ENCODE data around the gene ARHGAP44.

DNA sequence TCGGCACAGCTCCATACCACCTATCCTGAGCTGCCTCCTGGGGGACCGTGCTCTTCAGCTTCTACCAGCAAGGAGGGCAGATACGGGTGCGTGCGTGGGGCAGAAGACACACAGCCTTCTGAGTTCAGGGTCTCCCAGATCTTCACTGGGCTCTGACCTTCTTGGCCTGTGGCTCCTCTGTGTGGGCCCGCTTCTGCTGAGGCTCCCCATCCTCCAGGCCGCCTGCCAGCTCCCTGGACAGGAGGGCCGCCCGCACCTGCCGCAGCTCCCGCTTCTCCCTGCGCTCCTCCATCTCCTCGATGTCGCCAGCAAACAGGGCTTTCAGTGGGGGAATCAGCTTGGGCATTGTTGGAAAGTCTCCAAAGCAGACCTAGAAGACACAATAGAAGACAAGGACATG is 203.4 kb downstream of the ARHGAP44 start:
- TF ChIP-seq, protein P1, sequence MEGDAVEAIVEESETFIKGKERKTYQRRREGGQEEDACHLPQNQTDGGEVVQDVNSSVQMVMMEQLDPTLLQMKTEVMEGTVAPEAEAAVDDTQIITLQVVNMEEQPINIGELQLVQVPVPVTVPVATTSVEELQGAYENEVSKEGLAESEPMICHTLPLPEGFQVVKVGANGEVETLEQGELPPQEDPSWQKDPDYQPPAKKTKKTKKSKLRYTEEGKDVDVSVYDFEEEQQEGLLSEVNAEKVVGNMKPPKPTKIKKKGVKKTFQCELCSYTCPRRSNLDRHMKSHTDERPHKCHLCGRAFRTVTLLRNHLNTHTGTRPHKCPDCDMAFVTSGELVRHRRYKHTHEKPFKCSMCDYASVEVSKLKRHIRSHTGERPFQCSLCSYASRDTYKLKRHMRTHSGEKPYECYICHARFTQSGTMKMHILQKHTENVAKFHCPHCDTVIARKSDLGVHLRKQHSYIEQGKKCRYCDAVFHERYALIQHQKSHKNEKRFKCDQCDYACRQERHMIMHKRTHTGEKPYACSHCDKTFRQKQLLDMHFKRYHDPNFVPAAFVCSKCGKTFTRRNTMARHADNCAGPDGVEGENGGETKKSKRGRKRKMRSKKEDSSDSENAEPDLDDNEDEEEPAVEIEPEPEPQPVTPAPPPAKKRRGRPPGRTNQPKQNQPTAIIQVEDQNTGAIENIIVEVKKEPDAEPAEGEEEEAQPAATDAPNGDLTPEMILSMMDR (IDR thresholded peaks at IDR 0.05; ENCODE audit: borderline replicate concordance, extremely low read depth, low read length, poor library complexity, severe bottlenecking) = no peak
- no peak for TF ChIP-seq EZH2 (IDR thresholded peaks at IDR 0.05; ENCODE audit: borderline replicate concordance, low read depth, low read length, severe bottlenecking)
